GM18868 (cell line): Measurements from ENCODE around the gene PRKD2.
"Not testable (repeated sequence)": the region's sequence is repeated elsewhere in the genome, so short reads cannot be mapped to it uniquely, and the experiment has no call there.

Experiments used
- ATAC-seq: cut with Tn5 transposase; IDR thresholded peaks from one replicate; pipeline ENCODE4 v1.9.1; 2021; ENCODE audit warnings: mild to moderate bottlenecking, moderate library complexity; ENCODE audit not compliant: unreplicated experiment

Gene PRKD2

GRCh38 chr19:46717034-46717715 is at the start of gene PRKD2:
TSS of gene PRKD2 (minus strand) at chr19:46717114. CDS start at chr19:46716370, 744 bp downstream.
- ATAC-seq = peak; percentile 45

- no peak for ATAC-seq
Measured at GRCh38 chr19:46764817-46765291, 47.9 kb upstream of the PRKD2 start.

- ATAC-seq = no peak
Measured at GRCh38 chr19:46762245-46762890, 45.5 kb upstream of the PRKD2 start.

GRCh38 chr19:46761418-46761831 is 44.5 kb upstream of the PRKD2 start:
- no peak for ATAC-seq

- not testable (repeated sequence) for ATAC-seq
Measured at GRCh38 chr19:46760897-46761296, 44.0 kb upstream of the PRKD2 start.

GRCh38 chr19:46760363-46760762 is 43.4 kb upstream of the PRKD2 start:
- ATAC-seq = no peak

- ATAC-seq = no peak
Measured at GRCh38 chr19:46759817-46760333, 43.0 kb upstream of the PRKD2 start.

GRCh38 chr19:46759206-46759605 is 42.3 kb upstream of the PRKD2 start:
- no peak for ATAC-seq

- ATAC-seq = no peak
Measured at GRCh38 chr19:46756544-46756888, 39.6 kb upstream of the PRKD2 start.

GRCh38 chr19:46755853-46756543 is 39.1 kb upstream of the PRKD2 start:
- no peak for ATAC-seq

GRCh38 chr19:46755077-46755852 is 38.4 kb upstream of the PRKD2 start:
- ATAC-seq = no peak

- no peak for ATAC-seq
Measured at GRCh38 chr19:46753420-46754155, 36.7 kb upstream of the PRKD2 start.

- ATAC-seq = no peak
Measured at GRCh38 chr19:46748325-46749109, 31.6 kb upstream of the PRKD2 start.

- ATAC-seq = peak; percentile 53
Measured at GRCh38 chr19:46746281-46747057, 29.6 kb upstream of the PRKD2 start, which contains the start of gene STRN4. TSS of gene STRN4 (minus strand) at chr19:46746450. CDS start at chr19:46746430, 20 bp downstream.

- ATAC-seq = peak; percentile 55
Measured at GRCh38 chr19:46745521-46746280, 28.8 kb upstream of the PRKD2 start, which contains the start of gene FKRP. TSS of gene FKRP (plus strand) at chr19:46746057. CDS start at chr19:46755451, 9,394 bp downstream.

GRCh38 chr19:46745030-46745429 is 28.1 kb upstream of the PRKD2 start:
- ATAC-seq = no peak

GRCh38 chr19:46744005-46744691 is 27.2 kb upstream of the PRKD2 start:
- no peak for ATAC-seq
